GM12872 (cell line): Measurements from ENCODE around the gene CD79A.

Experiments used
- CTCF ChIP-seq: IDR thresholded peaks from 3 replicates; pipeline ENCODE4 v1.5.1; 2011; ENCODE audit warnings: low read depth, mild to moderate bottlenecking, low read length, moderate library complexity; ENCODE audit not compliant: insufficient read depth

CD79A gene

GRCh38 chr19:41863209-41863931 is 13.7 kb upstream of the CD79A start:
- no peak for TF ChIP-seq CTCF

DNA sequence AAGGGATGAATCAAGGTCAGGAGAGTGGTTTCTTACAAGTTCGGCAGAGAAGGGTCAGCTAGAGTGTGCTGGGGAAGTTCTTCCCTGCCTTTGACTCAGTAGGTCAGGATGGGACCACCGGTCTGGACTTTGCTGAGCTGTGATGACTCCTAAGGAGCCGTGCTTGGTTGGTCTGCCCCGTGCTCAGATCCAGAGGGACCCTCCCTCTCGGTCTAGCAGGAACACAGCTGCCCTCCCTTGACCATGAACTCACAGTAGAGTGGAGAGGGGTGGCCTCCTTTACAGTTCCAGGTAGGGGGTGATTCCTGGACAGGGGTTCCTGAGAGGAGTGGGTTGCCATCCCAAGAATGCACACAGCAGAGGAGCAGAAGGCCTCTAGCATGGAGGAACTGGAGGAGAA is 12.7 kb upstream of the CD79A start:
- no peak for TF ChIP-seq CTCF

- no peak for TF ChIP-seq CTCF
Observed at GRCh38 chr19:41866284-41866683, 10.8 kb upstream of the CD79A start.

GRCh38 chr19:41868120-41868988 is 8.7 kb upstream of the CD79A start:
- TF ChIP-seq CTCF, result no peak

- TF ChIP-seq CTCF, result no peak
Observed at GRCh38 chr19:41868989-41869300, 8.1 kb upstream of the CD79A start.

GRCh38 chr19:41869374-41869955 is 7.6 kb upstream of the CD79A start:
- no peak for TF ChIP-seq CTCF

DNA sequence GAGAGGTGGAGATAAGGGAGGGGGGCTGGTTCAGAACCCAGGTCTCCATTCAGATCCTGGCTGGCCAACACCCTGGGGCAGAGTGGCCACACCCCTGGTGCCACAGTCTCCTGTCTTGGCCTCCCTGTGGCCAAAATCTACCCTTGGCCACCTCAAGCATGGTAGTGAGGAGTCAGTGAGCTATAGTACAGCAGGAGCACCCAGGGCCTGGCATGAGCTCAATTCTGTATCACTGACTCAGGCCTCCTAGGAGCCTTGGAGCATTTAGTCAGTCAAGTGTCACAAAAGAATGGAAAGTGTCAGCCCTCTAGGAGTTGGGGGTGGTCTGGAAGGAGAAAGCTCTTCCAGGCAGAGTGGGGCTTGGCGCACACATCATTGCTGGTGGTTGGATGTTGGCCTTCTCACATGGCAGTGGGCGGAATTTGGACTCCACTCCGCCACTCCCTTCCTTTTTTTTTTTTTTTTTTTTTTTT is 6.6 kb upstream of the CD79A start:
- no peak for TF ChIP-seq CTCF
